ENCODE results near the gene TMEM138. TPM values are rescaled to one million over a fixed set of nuclear protein-coding genes. Genes with fewer than 3 reads are reported as not detected.

Gene TMEM138
- total RNA-seq (2022; extraction: Qiagen RNA extraction; ENCODE audit: low read depth) = 84.6 to 121 TPM (median 112 TPM) in 5 replicates

GRCh38 chr11:61361741-61362541, at the start of gene TMEM138, which contains the start of gene CYB561A3:
Gene TMEM138, plus strand, starts transcription at chr11:61362374. Its CDS starts 2,017 bp downstream, at chr11:61364391.
Gene CYB561A3, minus strand, starts transcription at chr11:61361882. Its CDS starts 5,169 bp downstream, at chr11:61356713.

DNA sequence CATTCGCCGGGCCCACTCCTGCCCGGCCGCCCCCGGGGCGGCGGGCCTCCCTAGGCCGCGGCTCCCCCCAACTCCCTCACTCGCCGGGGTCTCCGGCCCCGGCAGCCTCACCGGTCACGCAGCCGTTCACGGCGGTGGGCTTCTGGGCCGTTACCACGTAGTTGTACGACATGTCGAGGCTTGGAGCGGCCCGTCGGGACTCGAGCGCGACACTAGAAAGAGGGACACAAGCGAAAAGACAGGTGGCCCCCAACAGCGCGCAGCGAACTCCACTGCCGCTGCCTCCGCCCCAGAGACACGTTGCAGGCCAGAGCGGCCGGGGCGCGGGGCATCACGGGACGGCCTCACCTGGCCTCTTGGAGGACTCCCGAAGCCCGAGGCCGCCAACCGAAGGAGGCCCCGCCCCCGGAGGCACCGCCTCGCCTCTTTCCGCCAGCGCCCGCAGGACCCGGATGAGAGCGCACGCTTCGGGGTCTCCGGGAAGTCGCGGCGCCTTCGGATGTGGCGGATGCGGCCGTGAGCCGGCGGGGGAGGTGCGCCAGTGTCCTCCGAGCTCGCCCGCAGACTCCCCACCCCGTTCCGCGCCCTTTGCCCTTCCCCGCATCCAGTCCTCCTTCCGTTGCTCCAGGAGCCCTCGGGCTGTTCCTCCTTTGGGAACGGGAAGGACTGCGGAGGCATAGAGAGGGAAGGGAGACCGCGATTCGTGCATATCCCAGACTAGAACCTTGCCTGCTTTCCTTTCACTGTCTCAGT, 29.2 kb upstream of the TMEM138 start, which contains the start of the genes DDB1 and TKFC:
Gene DDB1, minus strand, starts transcription at position 309 of the 753 bp plus-strand sequence. Its CDS starts 137 bp downstream, at position 172.
Gene TKFC, plus strand, starts transcription at position 432 of the 753 bp plus-strand sequence. CDS start 1,501 bp downstream, outside the sequence.

Other genes with a start within 250 kb of the TMEM138 start
- 16.1 to 20.5 TPM (median 18.6 TPM) in 5 replicates for gene VPS37C, start 200.9 kb upstream of the TMEM138 start, total RNA-seq (2022; extraction: Qiagen RNA extraction; ENCODE audit: low read depth)
- not detected in 5 replicates for gene PGA3, start 158.9 kb upstream of the TMEM138 start, total RNA-seq (2022; extraction: Qiagen RNA extraction; ENCODE audit: low read depth)
- not detected in 5 replicates for gene PGA4, start 140.0 kb upstream of the TMEM138 start, total RNA-seq (2022; extraction: Qiagen RNA extraction; ENCODE audit: low read depth)
- gene PGA5, start 121.2 kb upstream of the TMEM138 start, total RNA-seq (2022; extraction: Qiagen RNA extraction; ENCODE audit: low read depth) = not detected in 5 replicates
- 0.50 to 0.81 TPM (median 0.74 TPM) in 5 replicates for gene VWCE, start 67.1 kb upstream of the TMEM138 start, total RNA-seq (2022; extraction: Qiagen RNA extraction; ENCODE audit: low read depth)
- 161 to 177 TPM (median 173 TPM) in 5 replicates for gene DDB1, start 29.3 kb upstream of the TMEM138 start, total RNA-seq (2022; extraction: Qiagen RNA extraction; ENCODE audit: low read depth)
- 45.2 to 73.8 TPM (median 68.8 TPM) in 5 replicates for gene TKFC, start 29.1 kb upstream of the TMEM138 start, total RNA-seq (2022; extraction: Qiagen RNA extraction; ENCODE audit: low read depth)
- gene CYB561A3, start 492 bp upstream of the TMEM138 start, total RNA-seq (2022; extraction: Qiagen RNA extraction; ENCODE audit: low read depth) = 32.7 to 50.3 TPM (median 44.9 TPM) in 5 replicates
- 16.5 to 20.1 TPM (median 16.7 TPM) in 5 replicates for gene TMEM216, start 30.2 kb downstream of the TMEM138 start, total RNA-seq (2022; extraction: Qiagen RNA extraction; ENCODE audit: low read depth)
- gene CPSF7, start 67.6 kb downstream of the TMEM138 start, total RNA-seq (2022; extraction: Qiagen RNA extraction; ENCODE audit: low read depth) = 66.7 to 74.7 TPM (median 71.1 TPM) in 5 replicates
- 35.7 to 55.4 TPM (median 41.9 TPM) in 5 replicates for gene SDHAF2, start 67.8 kb downstream of the TMEM138 start, total RNA-seq (2022; extraction: Qiagen RNA extraction; ENCODE audit: low read depth)
- gene LRRC10B, start 146.4 kb downstream of the TMEM138 start, total RNA-seq (2022; extraction: Qiagen RNA extraction; ENCODE audit: low read depth) = 0.11 to 0.24 TPM (median 0.15 TPM) in 5 replicates
- gene SYT7, start 218.7 kb downstream of the TMEM138 start, total RNA-seq (2022; extraction: Qiagen RNA extraction; ENCODE audit: low read depth) = 0.71 to 1.4 TPM (median 0.88 TPM) in 5 replicates